PC-3 (cell line): Measurements from ENCODE around the gene GORASP1. TPM values are rescaled to one million over a fixed set of nuclear protein-coding genes. Genes with fewer than 3 reads are reported as not detected.

Experiments used
- ATAC-seq: fragments of 200-7000 bp; cut with Tn5 transposase; 2 replicates; pipeline ENCODE4 v1.9.1; 2020; ENCODE audit warnings: mild to moderate bottlenecking, moderate library complexity
- BruUV-seq: library from RNA; stranded (reverse); fragments of 400-500 nt; replicated peaks from 2 replicates; lab custom pipeline; 2021; lab: Mats Ljungman, UMichigan
- CTCF ChIA-PET: fragments of 300-600 bp; sonication (Branson Sonifier 250); formaldehyde crosslinking; loops from one replicate; lab custom pipeline; 2022; ENCODE audit warnings: antibody characterized with exemption; lab: Charles Lee
- POLR2A ChIA-PET: fragments of 300-600 bp; sonication (Branson Sonifier 250); formaldehyde crosslinking; loops from one replicate; lab custom pipeline; 2022; ENCODE audit warnings: antibody characterized with exemption; ENCODE audit not compliant: unreplicated experiment; lab: Charles Lee
- DNase-seq: peaks from one replicate; pipeline ENCODE4 v3.0.0-alpha.2; 2015
- H2AFZ ChIP-seq: fragments of 300-600 bp; sonication (generic); 2 replicates; pipeline ENCODE4 v1.6.0; 2016; ENCODE audit warnings: antibody characterized with exemption, low read length
- H3F3A ChIP-seq: fragments of 300-600 bp; sonication (generic); one replicate; pipeline ENCODE4 v1.6.0; 2017; ENCODE audit warnings: antibody characterized with exemption, low read length, control low read depth, mild to moderate bottlenecking; ENCODE audit not compliant: unreplicated experiment
- H3K27ac ChIP-seq: fragments of 300-600 bp; sonication (generic); 2 replicates; pipeline ENCODE4 v1.5.1; 2016; ENCODE audit warnings: mild to moderate bottlenecking, low read length
- H3K27me3 ChIP-seq: fragments of 300-600 bp; sonication (generic); 2 replicates; pipeline ENCODE4 v1.6.1; 2016; ENCODE audit warnings: low read length, mixed read lengths
- H3K36me3 ChIP-seq: fragments of 300-600 bp; sonication (generic); 2 replicates; pipeline ENCODE4 v1.6.1; 2016; ENCODE audit warnings: low read depth, mixed run types, low read length, mixed read lengths
- H3K4me1 ChIP-seq: fragments of 300-600 bp; sonication (generic); 2 replicates; pipeline ENCODE4 v1.5.1; 2016; ENCODE audit warnings: low read length; ENCODE audit not compliant: insufficient read depth
- H3K4me2 ChIP-seq: fragments of 300-600 bp; sonication (generic); 2 replicates; pipeline ENCODE4 v1.6.0; 2016; ENCODE audit warnings: low read length
- H3K4me3 ChIP-seq: fragments of 300-600 bp; sonication (generic); 2 replicates; pipeline ENCODE4 v1.5.1; 2016; ENCODE audit warnings: mild to moderate bottlenecking, low read length, mixed read lengths
- H3K79me2 ChIP-seq: fragments of 300-600 bp; sonication (generic); 2 replicates; pipeline ENCODE4 v1.6.1; 2017; ENCODE audit warnings: low read length, mixed read lengths
- H3K9ac ChIP-seq: fragments of 300-600 bp; sonication (generic); 2 replicates; pipeline ENCODE4 v1.6.0; 2016; ENCODE audit warnings: mild to moderate bottlenecking, low read length
- H3K9me2 ChIP-seq: fragments of 300-600 bp; sonication (generic); replicated peaks from 2 replicates; pipeline ENCODE4 v1.6.1; 2016; ENCODE audit warnings: mixed run types, low read length, mixed read lengths
- H3K9me3 ChIP-seq: fragments of 300-600 bp; sonication (generic); 2 replicates; pipeline ENCODE4 v1.6.1; 2016; ENCODE audit warnings: low read length, mixed read lengths
- H4K20me1 ChIP-seq: fragments of 300-600 bp; sonication (generic); 2 replicates; pipeline ENCODE4 v1.6.1; 2016; ENCODE audit warnings: low read length, mixed read lengths
- EZH2 ChIP-seq: fragments of 300-600 bp; sonication (generic); IDR thresholded peaks from one replicate; pipeline ENCODE4 v1.6.1; 2017; ENCODE audit warnings: antibody characterized with exemption, mild to moderate bottlenecking, low read length; ENCODE audit not compliant: unreplicated experiment
- EZH2phosphoT487 ChIP-seq: fragments of 300-600 bp; sonication (generic); IDR thresholded peaks from 2 replicates; pipeline ENCODE4 v1.6.1; 2018; ENCODE audit warnings: mild to moderate bottlenecking, antibody characterized with exemption, low read length, borderline replicate concordance
- intact Hi-C: fragments of 100-400 bp; cut with micrococcal nuclease; formaldehyde crosslinking; loops from 2 replicates; pipeline ENCODE4 v1.9.0; 2023
- total RNA-seq: library from RNA; depleted of rRNA; stranded (reverse); fragments of >200 nt; gene quantifications from 2 replicates; pipeline ENCODE4 v1.2.3, GENCODE V29; 2014
- TF ChIP-seq, protein P1 (sequence below): fragments of 300-600 bp; sonication (generic); conservative IDR thresholded peaks from 2 replicates; pipeline ENCODE4 v1.5.1; 2017; ENCODE audit warnings: antibody characterized with exemption, low read depth, mild to moderate bottlenecking, low read length

GORASP1 gene
- total RNA-seq, 1 experiment from 2014 or later = 47.4 TPM

DNA sequence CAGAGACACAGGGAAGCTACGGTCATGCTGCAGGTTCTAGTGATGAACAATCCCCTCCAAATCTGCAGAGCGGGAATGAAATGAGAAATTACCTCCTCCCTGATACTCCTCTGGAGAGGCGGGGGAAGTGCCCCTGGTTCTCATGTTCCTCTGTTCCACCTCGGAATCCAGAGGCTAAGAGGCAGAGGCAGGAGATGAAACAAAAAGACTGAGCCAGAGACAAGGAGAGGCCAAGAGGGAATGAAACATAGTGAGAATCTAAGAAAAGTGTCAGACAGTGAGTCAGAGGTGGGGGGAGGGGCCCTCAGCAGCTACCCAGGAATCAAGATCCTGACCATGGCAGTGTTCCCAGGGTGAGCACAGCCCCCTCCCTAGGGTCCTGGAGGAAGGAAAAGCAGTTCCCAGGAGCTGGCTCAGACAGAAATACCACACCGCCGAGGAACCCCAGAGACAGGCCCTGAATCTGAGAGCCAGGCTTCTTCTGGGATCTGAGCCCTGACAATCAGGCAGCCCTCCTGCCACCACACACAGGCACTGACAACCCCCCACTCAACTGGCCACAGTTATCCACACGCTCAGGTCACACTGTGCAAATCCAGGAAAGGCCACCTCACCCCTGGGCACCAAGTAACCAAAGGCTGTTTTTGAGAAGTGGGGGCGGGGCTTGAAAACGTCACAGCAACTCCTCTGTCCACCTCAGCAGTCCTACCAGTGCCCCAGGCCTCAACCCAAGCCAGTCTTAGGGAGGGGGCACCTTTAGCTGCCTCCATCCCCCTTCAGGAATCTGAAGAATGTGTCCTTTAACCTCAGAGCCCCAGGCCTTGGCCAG lies 43.6 kb upstream of the GORASP1 start:
- no peaks in the 10 kb centered on the region for H3K9me3 ChIP-seq
- ChIA-PET POLR2A (no interaction called here), CTCF (interaction anchor here (0.7 to 1.1 kb wide), 2 partner anchors 25 to 137 kb away, joined by 3 read pairs; no protein-coding TSS in a partner anchor)
- peaks cover 66% of the 10 kb centered on the region for H3K79me2 ChIP-seq
- no peaks in the 10 kb centered on the region for H3F3A ChIP-seq
- peak overlapping the region; percentile 98 for H3K4me2 ChIP-seq
- peaks cover 62% of the 10 kb centered on the region for H3K4me1 ChIP-seq
- peak overlapping the region; percentile 65 for H3K9ac ChIP-seq
- H3K27me3 ChIP-seq = no peaks in the 10 kb centered on the region
- peaks cover 60% of the 10 kb centered on the region for H4K20me1 ChIP-seq
- peak overlapping the region; percentile 90 for H3K27ac ChIP-seq
- BruUV-seq = TSS peak; percentile 61
- DNase-seq (peak; percentile 93), ATAC-seq (peak; percentile 14)
- H3K36me3 ChIP-seq = peaks cover 5% of the 10 kb centered on the region
- peak; percentile 28; the same call in 1 of the 2 replicates for TF ChIP-seq EZH2phosphoT487
- TF ChIP-seq, protein P1, sequence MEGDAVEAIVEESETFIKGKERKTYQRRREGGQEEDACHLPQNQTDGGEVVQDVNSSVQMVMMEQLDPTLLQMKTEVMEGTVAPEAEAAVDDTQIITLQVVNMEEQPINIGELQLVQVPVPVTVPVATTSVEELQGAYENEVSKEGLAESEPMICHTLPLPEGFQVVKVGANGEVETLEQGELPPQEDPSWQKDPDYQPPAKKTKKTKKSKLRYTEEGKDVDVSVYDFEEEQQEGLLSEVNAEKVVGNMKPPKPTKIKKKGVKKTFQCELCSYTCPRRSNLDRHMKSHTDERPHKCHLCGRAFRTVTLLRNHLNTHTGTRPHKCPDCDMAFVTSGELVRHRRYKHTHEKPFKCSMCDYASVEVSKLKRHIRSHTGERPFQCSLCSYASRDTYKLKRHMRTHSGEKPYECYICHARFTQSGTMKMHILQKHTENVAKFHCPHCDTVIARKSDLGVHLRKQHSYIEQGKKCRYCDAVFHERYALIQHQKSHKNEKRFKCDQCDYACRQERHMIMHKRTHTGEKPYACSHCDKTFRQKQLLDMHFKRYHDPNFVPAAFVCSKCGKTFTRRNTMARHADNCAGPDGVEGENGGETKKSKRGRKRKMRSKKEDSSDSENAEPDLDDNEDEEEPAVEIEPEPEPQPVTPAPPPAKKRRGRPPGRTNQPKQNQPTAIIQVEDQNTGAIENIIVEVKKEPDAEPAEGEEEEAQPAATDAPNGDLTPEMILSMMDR = no peak
- no peak for TF ChIP-seq EZH2
- H3K4me3 ChIP-seq = peak overlapping the region; percentile 82
- intact Hi-C loops = loop anchor here (1.0 kb wide), 1 partner anchor 25 kb away; no protein-coding TSS in a partner anchor
- H3K9me2 ChIP-seq = no peaks in the 10 kb centered on the region
- H2AFZ ChIP-seq = no peak overlapping the region

DNA sequence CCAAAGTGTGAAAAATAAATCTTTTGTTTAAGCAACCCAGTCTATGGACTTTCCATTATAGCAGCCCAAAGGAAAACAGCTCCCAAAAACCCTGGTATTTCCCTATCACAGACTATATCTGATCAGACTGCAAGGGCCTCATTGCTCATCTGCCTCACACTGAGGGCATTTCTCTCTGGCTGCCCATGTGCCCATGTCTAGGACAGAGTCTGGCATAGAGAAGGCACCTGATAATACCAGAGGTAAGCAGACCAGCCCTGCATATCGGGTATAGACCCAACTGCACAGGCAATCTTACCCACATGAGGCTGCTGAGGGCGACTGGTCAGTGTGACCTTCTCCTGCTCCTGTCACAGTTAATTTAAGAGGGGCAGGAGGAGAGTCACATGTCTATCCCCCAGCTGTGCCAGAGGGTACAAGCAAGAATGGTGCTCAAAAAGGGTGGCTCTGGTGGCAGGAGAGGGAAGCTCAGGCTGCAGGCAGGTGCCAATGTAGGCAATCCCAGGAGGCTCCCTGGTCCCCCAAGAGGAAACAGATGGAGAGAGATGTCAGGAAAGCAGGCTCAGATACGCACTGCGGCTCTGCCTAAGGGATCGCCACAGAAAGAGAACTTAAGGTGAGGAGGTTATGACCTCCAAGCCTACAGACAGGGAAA lies 42.8 kb upstream of the GORASP1 start:
- peak overlapping the region; percentile 34 for H3K9ac ChIP-seq
- H2AFZ ChIP-seq = no peak overlapping the region
- H3K4me2 ChIP-seq = peak overlapping the region; percentile 98
- POLR2A ChIA-PET = no interaction called here
- H3K27me3 ChIP-seq = no peaks in the 10 kb centered on the region
- DNase-seq (no peak), ATAC-seq (no peak)
- H3K79me2 ChIP-seq = peaks cover 74% of the 10 kb centered on the region
- no peaks in the 10 kb centered on the region for H3K9me3 ChIP-seq
- intact Hi-C loops = no loop called here
- BruUV-seq = no TSS peak
- peaks cover 13% of the 10 kb centered on the region for H3K36me3 ChIP-seq
- peak overlapping the region; percentile 82 for H3K4me3 ChIP-seq
- peak overlapping the region; percentile 90 for H3K27ac ChIP-seq
- H3K4me1 ChIP-seq = peaks cover 64% of the 10 kb centered on the region
- no peaks in the 10 kb centered on the region for H3K9me2 ChIP-seq
- TF ChIP-seq, protein P1 = no peak
- no peak for TF ChIP-seq EZH2phosphoT487
- TF ChIP-seq EZH2 = no peak
- H3F3A ChIP-seq = no peaks in the 10 kb centered on the region
- CTCF ChIA-PET = interaction anchor here (0.7 to 1.1 kb wide), 2 partner anchors 24 to 138 kb away, joined by 3 read pairs; no protein-coding TSS in a partner anchor
- peaks cover 67% of the 10 kb centered on the region for H4K20me1 ChIP-seq
